Panc1 (cell line): ENCODE results near the gene MTOR.

Source experiments
- POLR2AphosphoS5 ChIP-seq: IDR thresholded peaks from 2 replicates; pipeline ENCODE4 v1.6.1; 2012; ENCODE audit warnings: mild to moderate bottlenecking, low read depth, low read length, moderate library complexity
- SIN3A ChIP-seq: IDR thresholded peaks from 2 replicates; pipeline ENCODE4 v1.6.1; 2012; ENCODE audit warnings: low read depth, mild to moderate bottlenecking, low read length, moderate library complexity, borderline replicate concordance; ENCODE audit not compliant: insufficient read depth
- TF ChIP-seq, protein P1 (sequence below): fragments of 450-650 bp; IDR thresholded peaks from 2 replicates; pipeline ENCODE4 v1.5.1; 2017; ENCODE audit warnings: mild to moderate bottlenecking
- TF ChIP-seq, protein P2 (sequence below), 2 experiments: IDR thresholded peaks; 2 replicates each; pipeline ENCODE4 v1.6.1; 2011 to 2012; ENCODE audit warnings: low read depth in 2 of 2, control low read depth in 1 of 2, low read length in 1 of 2, mild to moderate bottlenecking in 1 of 2, moderate library complexity in 1 of 2; ENCODE audit not compliant: insufficient read depth in 1 of 2

DNA sequence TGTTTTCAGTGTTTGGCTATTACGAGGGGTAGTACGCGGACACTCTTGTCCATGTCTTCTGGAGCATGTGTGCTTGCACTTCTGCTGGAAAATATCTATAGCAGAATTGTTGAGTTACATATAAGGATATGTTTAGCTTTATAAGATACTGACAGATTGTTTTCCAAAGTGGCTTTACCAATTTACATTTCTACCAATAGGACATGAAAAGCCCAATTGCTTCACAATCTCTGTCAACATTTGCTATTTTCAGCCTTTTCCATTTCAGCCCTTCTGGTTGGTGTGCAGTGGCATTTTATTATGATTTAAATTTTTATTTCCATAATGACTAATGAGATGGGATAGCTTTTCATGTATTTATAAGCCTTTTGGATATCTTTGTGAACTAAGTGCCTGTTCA, 79.5 kb downstream of the MTOR start:
- TF ChIP-seq, protein P1, sequence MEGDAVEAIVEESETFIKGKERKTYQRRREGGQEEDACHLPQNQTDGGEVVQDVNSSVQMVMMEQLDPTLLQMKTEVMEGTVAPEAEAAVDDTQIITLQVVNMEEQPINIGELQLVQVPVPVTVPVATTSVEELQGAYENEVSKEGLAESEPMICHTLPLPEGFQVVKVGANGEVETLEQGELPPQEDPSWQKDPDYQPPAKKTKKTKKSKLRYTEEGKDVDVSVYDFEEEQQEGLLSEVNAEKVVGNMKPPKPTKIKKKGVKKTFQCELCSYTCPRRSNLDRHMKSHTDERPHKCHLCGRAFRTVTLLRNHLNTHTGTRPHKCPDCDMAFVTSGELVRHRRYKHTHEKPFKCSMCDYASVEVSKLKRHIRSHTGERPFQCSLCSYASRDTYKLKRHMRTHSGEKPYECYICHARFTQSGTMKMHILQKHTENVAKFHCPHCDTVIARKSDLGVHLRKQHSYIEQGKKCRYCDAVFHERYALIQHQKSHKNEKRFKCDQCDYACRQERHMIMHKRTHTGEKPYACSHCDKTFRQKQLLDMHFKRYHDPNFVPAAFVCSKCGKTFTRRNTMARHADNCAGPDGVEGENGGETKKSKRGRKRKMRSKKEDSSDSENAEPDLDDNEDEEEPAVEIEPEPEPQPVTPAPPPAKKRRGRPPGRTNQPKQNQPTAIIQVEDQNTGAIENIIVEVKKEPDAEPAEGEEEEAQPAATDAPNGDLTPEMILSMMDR: no peak
- TF ChIP-seq POLR2AphosphoS5 (no peak), SIN3A (no peak)
- TF ChIP-seq, protein P2, sequence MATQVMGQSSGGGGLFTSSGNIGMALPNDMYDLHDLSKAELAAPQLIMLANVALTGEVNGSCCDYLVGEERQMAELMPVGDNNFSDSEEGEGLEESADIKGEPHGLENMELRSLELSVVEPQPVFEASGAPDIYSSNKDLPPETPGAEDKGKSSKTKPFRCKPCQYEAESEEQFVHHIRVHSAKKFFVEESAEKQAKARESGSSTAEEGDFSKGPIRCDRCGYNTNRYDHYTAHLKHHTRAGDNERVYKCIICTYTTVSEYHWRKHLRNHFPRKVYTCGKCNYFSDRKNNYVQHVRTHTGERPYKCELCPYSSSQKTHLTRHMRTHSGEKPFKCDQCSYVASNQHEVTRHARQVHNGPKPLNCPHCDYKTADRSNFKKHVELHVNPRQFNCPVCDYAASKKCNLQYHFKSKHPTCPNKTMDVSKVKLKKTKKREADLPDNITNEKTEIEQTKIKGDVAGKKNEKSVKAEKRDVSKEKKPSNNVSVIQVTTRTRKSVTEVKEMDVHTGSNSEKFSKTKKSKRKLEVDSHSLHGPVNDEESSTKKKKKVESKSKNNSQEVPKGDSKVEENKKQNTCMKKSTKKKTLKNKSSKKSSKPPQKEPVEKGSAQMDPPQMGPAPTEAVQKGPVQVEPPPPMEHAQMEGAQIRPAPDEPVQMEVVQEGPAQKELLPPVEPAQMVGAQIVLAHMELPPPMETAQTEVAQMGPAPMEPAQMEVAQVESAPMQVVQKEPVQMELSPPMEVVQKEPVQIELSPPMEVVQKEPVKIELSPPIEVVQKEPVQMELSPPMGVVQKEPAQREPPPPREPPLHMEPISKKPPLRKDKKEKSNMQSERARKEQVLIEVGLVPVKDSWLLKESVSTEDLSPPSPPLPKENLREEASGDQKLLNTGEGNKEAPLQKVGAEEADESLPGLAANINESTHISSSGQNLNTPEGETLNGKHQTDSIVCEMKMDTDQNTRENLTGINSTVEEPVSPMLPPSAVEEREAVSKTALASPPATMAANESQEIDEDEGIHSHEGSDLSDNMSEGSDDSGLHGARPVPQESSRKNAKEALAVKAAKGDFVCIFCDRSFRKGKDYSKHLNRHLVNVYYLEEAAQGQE (IDR thresholded peaks at IDR 0.05; ENCODE audit: insufficient read depth in 1 of 2, low read depth in 2 of 2, low read length in 1 of 2): no peak
